Endodermal cell (in vitro differentiated cells): ENCODE data around the gene DRG2. TPM values are rescaled to one million over a fixed set of nuclear protein-coding genes. Genes with fewer than 3 reads are reported as not detected.
A peak's percentile ranks its signal among the peaks of the same experiment; 100 is the strongest.

Experiments used
- DNase-seq: peaks from one replicate; pipeline ENCODE4 v3.0.0-alpha.2; 2017
- H3K27ac ChIP-seq: 2 replicates; pipeline ENCODE4 v1.5.1; 2013; ENCODE audit warnings: mild to moderate bottlenecking, low read depth, low read length, moderate library complexity
- H3K27me3 ChIP-seq: 2 replicates; pipeline ENCODE4 v1.6.1; 2013; ENCODE audit warnings: mild to moderate bottlenecking, low read length, moderate library complexity; ENCODE audit not compliant: insufficient read depth, control insufficient read depth, poor library complexity, severe bottlenecking
- H3K36me3 ChIP-seq: 2 replicates; pipeline ENCODE4 v1.7.0; 2013; ENCODE audit warnings: mild to moderate bottlenecking, low read length, moderate library complexity; ENCODE audit not compliant: control insufficient read depth, insufficient read depth
- H3K4me1 ChIP-seq: one replicate; pipeline ENCODE4 v1.7.0; 2013; ENCODE audit warnings: low read length; ENCODE audit not compliant: control insufficient read depth, insufficient read depth
- H3K4me3 ChIP-seq: 2 replicates; pipeline ENCODE4 v1.5.1; 2013; ENCODE audit warnings: mild to moderate bottlenecking, low read length, moderate library complexity
- H3K9ac ChIP-seq: 2 replicates; pipeline ENCODE4 v1.6.1; 2013; ENCODE audit warnings: mild to moderate bottlenecking, low read length, moderate library complexity; ENCODE audit not compliant: poor library complexity, severe bottlenecking; ENCODE audit errors: extremely low read depth
- H3K9me3 ChIP-seq: 2 replicates; pipeline ENCODE4 v1.6.1; 2013; ENCODE audit warnings: mild to moderate bottlenecking, low read length, moderate library complexity; ENCODE audit not compliant: control insufficient read depth
- H3K27ac Mint-ChIP-seq: 2 replicates; pipeline ENCODE4 v1.8.0; 2020; ENCODE audit warnings: mixed read lengths
- H3K27me3 Mint-ChIP-seq: 2 replicates; pipeline ENCODE4 v1.8.0; 2021; ENCODE audit warnings: mild to moderate bottlenecking, mixed read lengths; ENCODE audit not compliant: insufficient read depth
- H3K36me3 Mint-ChIP-seq: 2 replicates; pipeline ENCODE4 v1.8.0; 2020; ENCODE audit warnings: low read depth, mixed read lengths
- H3K4me1 Mint-ChIP-seq: 2 replicates; pipeline ENCODE4 v1.8.0; 2020; ENCODE audit warnings: mixed read lengths
- H3K4me3 Mint-ChIP-seq: 2 replicates; pipeline ENCODE4 v1.8.0; 2020; ENCODE audit warnings: mild to moderate bottlenecking, moderate library complexity, mixed read lengths
- H3K9me3 Mint-ChIP-seq: 2 replicates; pipeline ENCODE4 v1.8.0; 2020; ENCODE audit warnings: mild to moderate bottlenecking, mixed read lengths
- CTCF ChIP-seq: fragments of 200-600 bp; sonication (generic); conservative IDR thresholded peaks from 2 replicates; pipeline ENCODE4 v1.5.0; 2021; ENCODE audit warnings: antibody characterized with exemption, mild to moderate bottlenecking
- WGBS, 2 experiments: methylation state at CpG; one replicate each; pipeline versions ENCODE4 v1.1.5 to v1.1.7; 2013; ENCODE audit warnings: missing lambda C conversion rate in 2 of 2, mixed read lengths in 1 of 2; ENCODE audit not compliant: insufficient coverage in 1 of 2, insufficient read length in 1 of 2; 5-methylcytosine and 5-hydroxymethylcytosine counted together
- total RNA-seq, 2 donors: library from RNA; stranded (reverse); fragmentation: NEBNext Ultra II Directional in 1 of 2; extraction: Animal tissue kit (Norgen Biotek cat#: 25700) in 1 of 2; gene quantifications; 2 replicates in 1 of 2; 3 replicates in 1 of 2; pipeline ENCODE4 v1.2.1, GENCODE V29; 2021

DRG2 gene
- total RNA-seq, 2 donors from 2014 or later, result 45.1 to 49.9 TPM

GRCh38 chr17:18140648-18141047 lies 52.9 kb downstream of the DRG2 start:
- Mint-ChIP-seq H3K4me1 (peaks cover 5% of the 10 kb centered on the region), H3K4me3 (no peak overlapping the region), H3K27me3 (peaks cover 3% of the 10 kb centered on the region), H3K9me3 (no peaks in the 10 kb centered on the region), H3K27ac (no peak overlapping the region), H3K36me3 (no peaks in the 10 kb centered on the region)
- Histone ChIP-seq H3K4me1 (peaks cover 4% of the 10 kb centered on the region), H3K27me3 (no peaks in the 10 kb centered on the region), H3K9ac (no peak overlapping the region), H3K36me3 (no peaks in the 10 kb centered on the region), H3K4me3 (no peak overlapping the region), H3K9me3 (no peaks in the 10 kb centered on the region), H3K27ac (no peak overlapping the region)
- DNase-seq, result no peak
- TF ChIP-seq CTCF, result no peak
- WGBS, 2 experiments, result 94% methylated on average over 3 of the region's 3 CpGs; no CpG with 5 or more reads in 1 of the 2 experiments

- Histone ChIP-seq H3K4me3 (no peak overlapping the region), H3K27me3 (no peaks in the 10 kb centered on the region), H3K9me3 (no peaks in the 10 kb centered on the region), H3K27ac (no peak overlapping the region), H3K4me1 (peaks cover 4% of the 10 kb centered on the region), H3K9ac (no peak overlapping the region), H3K36me3 (no peaks in the 10 kb centered on the region)
- no peak for DNase-seq
- WGBS, 2 experiments, result 57 to 60% methylated on average over 9 of the region's 9 CpGs
- H3K36me3 Mint-ChIP-seq, result no peaks in the 10 kb centered on the region
- H3K4me1 Mint-ChIP-seq, result peaks cover 5% of the 10 kb centered on the region
- no peak overlapping the region for H3K27ac Mint-ChIP-seq
- H3K27me3 Mint-ChIP-seq, result peaks cover 10% of the 10 kb centered on the region
- H3K9me3 Mint-ChIP-seq, result no peaks in the 10 kb centered on the region
- H3K4me3 Mint-ChIP-seq, result no peak overlapping the region
- TF ChIP-seq CTCF, result peak; percentile 81
These were observed 53.6 kb downstream of the DRG2 start for GRCh38 chr17:18141210-18141803.

- Histone ChIP-seq H3K27me3 (no peaks in the 10 kb centered on the region), H3K27ac (no peak overlapping the region), H3K4me1 (peaks cover 4% of the 10 kb centered on the region), H3K9ac (no peak overlapping the region), H3K4me3 (no peak overlapping the region), H3K36me3 (no peaks in the 10 kb centered on the region), H3K9me3 (no peaks in the 10 kb centered on the region)
- Mint-ChIP-seq H3K27ac (no peak overlapping the region), H3K27me3 (peaks cover 10% of the 10 kb centered on the region), H3K36me3 (no peaks in the 10 kb centered on the region), H3K4me1 (peaks cover 5% of the 10 kb centered on the region), H3K4me3 (no peak overlapping the region), H3K9me3 (no peaks in the 10 kb centered on the region)
- TF ChIP-seq CTCF, result no peak
- no peak for DNase-seq
- WGBS, 2 experiments, result 97 to 98% methylated on average over 3 of the region's 3 CpGs
These were observed 54.7 kb downstream of the DRG2 start for GRCh38 chr17:18142417-18142816.
